ENCODE results near the gene WDR18.
"Not testable (repeated sequence)": the region's sequence is repeated elsewhere in the genome, so short reads cannot be mapped to it uniquely, and the experiment has no call there.

WDR18 gene

GRCh38 chr19:950352-951066, 33.6 kb upstream of the WDR18 start:
- no peak for DNase-seq

- DNase-seq: no peak
Measured at GRCh38 chr19:952049-952679, 32.0 kb upstream of the WDR18 start.

GRCh38 chr19:952680-953444, 31.3 kb upstream of the WDR18 start:
- no peak for DNase-seq

- DNase-seq: no peak
Measured at GRCh38 chr19:953445-954271, 30.5 kb upstream of the WDR18 start.

GRCh38 chr19:954272-954671, 29.9 kb upstream of the WDR18 start:
- no peak for DNase-seq

- DNase-seq: no peak
Measured at GRCh38 chr19:954672-955494, 29.3 kb upstream of the WDR18 start.

- DNase-seq: no peak
Measured at GRCh38 chr19:955803-956765, 28.1 kb upstream of the WDR18 start.

GRCh38 chr19:956766-957440, 27.2 kb upstream of the WDR18 start:
- no peak for DNase-seq

- DNase-seq: not testable (repeated sequence)
Measured at GRCh38 chr19:957578-957977, 26.6 kb upstream of the WDR18 start.

- no peak for DNase-seq
Measured at GRCh38 chr19:958967-959855, 24.9 kb upstream of the WDR18 start.

GRCh38 chr19:960020-960419, 24.1 kb upstream of the WDR18 start:
- DNase-seq: no peak

GRCh38 chr19:960601-960938, 23.6 kb upstream of the WDR18 start:
- DNase-seq: no peak

GRCh38 chr19:961866-962620, 22.1 kb upstream of the WDR18 start:
- DNase-seq: no peak

GRCh38 chr19:962683-963400, 21.3 kb upstream of the WDR18 start:
- DNase-seq: no peak

- DNase-seq: no peak
Measured at GRCh38 chr19:963486-963951, 20.6 kb upstream of the WDR18 start.

GRCh38 chr19:964116-964520, 20.0 kb upstream of the WDR18 start:
- no peak for DNase-seq
